GM20431 (cell line): ENCODE results near the gene NFIX.

Experiments
- in situ Hi-C: fragments of 300-500 bp; cut with MseI, MboI; formaldehyde crosslinking; loops from one replicate; pipeline ENCODE4 v1.15.0; 2020; ENCODE audit warnings: low sequenced_read_pairs; ENCODE audit not compliant: unreplicated experiment

NFIX gene

DNA sequence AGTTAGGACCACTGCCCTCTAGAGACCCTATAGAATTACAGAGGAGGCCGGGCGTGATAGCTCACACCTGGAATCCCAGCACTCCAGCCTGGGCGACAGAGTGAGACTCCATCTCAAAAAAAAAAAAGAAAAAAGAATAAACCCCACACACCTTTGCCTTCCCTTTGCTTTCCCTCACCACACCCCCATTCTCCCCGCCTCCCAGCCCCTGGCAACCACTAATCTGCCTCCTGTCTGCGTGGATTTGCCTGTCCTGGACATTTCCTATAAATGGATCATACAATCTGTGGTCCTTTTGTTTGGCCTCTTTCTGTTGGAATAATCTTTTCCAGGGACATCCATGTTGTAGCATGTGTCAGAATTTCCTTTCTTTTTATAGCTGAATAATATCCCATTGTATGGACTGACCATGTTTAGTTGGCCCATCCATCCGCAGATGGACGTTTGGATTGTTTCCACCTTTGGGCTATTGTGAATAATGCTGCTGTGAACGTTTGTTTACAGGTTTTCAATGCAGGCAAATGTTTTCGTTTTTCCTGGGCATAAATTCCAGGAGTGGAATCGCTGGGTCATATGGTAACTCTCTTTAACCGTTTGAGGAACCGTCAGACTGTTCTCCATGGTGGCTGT lies 138.1 kb downstream of the NFIX start:
- in situ Hi-C loops = no loop called here

DNA sequence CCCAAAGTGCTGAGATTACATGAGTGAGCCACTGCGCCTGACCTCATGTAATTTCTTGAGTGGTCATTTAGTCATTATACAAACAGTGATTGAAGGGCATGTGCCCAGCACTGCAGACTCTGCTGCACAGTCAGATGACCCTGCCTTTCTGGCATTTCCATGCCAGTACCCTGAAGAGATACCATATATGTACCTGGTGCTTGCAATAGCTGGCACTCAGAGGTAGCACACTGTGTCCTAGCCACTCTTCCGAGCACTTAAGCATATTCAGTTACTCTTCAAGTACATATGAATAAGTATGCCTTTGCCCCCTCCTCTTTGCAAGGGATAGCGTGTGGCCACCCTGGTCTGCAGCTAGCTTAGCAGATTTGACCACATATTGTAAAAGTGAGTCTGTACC lies 139.4 kb downstream of the NFIX start:
- in situ Hi-C loops = no loop called here

DNA sequence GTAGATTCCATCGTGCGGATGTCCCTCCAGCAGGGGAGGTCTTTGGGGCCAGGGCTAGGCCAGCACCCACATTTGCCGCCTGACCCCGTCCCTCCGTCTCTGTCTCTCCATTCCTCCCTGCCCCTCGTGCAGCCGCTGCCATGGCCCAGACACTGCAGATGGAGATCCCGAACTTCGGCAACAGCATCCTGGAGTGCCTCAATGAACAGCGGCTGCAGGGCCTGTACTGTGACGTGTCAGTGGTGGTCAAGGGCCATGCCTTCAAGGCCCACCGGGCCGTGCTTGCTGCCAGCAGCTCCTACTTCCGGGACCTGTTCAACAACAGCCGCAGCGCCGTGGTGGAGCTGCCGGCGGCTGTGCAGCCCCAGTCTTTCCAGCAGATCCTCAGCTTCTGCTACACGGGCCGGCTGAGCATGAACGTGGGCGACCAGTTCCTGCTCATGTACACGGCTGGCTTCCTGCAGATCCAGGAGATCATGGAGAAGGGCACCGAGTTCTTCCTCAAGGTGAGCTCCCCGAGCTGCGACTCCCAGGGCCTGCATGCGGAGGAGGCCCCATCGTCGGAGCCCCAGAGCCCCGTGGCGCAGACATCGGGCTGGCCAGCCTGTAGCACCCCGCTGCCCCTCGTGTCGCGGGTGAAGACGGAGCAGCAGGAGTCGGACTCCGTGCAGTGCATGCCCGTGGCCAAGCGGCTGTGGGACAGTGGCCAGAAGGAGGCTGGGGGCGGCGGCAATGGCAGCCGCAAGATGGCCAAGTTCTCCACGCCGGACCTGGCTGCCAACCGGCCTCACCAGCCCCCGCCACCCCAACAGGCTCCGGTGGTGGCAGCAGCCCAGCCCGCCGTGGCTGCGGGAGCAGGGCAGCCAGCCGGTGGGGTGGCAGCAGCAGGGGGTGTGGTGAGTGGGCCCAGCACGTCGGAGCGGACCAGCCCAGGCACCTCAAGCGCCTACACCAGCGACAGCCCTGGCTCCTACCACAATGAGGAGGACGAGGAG lies 140.1 kb downstream of the NFIX start:
- in situ Hi-C loops = no loop called here

GRCh38 chr19:13137290-13137794 lies 142.1 kb downstream of the NFIX start:
- in situ Hi-C loops = no loop called here

GRCh38 chr19:13138171-13138915 lies 143.1 kb downstream of the NFIX start:
- in situ Hi-C loops = no loop called here

DNA sequence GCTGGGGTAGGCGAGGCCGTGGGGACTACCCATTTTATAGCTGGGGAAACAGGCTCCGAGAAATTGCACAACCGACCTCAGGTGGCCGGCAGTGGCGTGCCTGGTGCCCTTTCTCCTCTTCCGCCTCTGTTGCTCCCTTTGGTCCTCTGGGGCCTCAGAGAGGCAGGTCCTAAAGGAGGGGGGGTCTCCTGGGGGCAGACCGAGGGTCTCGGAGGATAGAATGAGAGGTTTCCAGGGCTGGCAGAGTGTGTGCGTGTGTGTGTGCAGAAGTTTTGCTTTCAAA lies 143.6 kb downstream of the NFIX start:
- in situ Hi-C loops = no loop called here

GRCh38 chr19:13139633-13140311 lies 144.5 kb downstream of the NFIX start:
- in situ Hi-C loops = no loop called here

- in situ Hi-C loops = no loop called here
Measured at GRCh38 chr19:13146763-13147563, 151.7 kb downstream of the NFIX start.
